Endothelial cell of umbilical vein (primary cell): ENCODE data around the gene PAX5.

Source experiments
- EZH2 ChIP-seq: IDR thresholded peaks from 2 replicates; pipeline ENCODE4 v1.6.1; 2012; ENCODE audit warnings: borderline replicate concordance, low read depth, mild to moderate bottlenecking, moderate library complexity, low read length, inconsistent platforms; ENCODE audit not compliant: severe bottlenecking
- FOS ChIP-seq: IDR thresholded peaks from 2 replicates; pipeline ENCODE4 v1.6.1; 2011; ENCODE audit warnings: mild to moderate bottlenecking, low read length, moderate library complexity, borderline replicate concordance; ENCODE audit not compliant: insufficient read depth
- GATA2 ChIP-seq: IDR thresholded peaks from 2 replicates; pipeline ENCODE4 v1.7.0; 2011; ENCODE audit warnings: low read depth, mild to moderate bottlenecking, moderate library complexity, mixed read lengths, low read length; ENCODE audit not compliant: insufficient read length, insufficient read depth
- JUN ChIP-seq: IDR thresholded peaks from 2 replicates; pipeline ENCODE4 v1.6.1; 2011; ENCODE audit warnings: borderline replicate concordance, low read depth; ENCODE audit not compliant: insufficient read length, insufficient read depth
- MAX ChIP-seq: IDR thresholded peaks from 2 replicates; pipeline ENCODE4 v1.6.1; 2011; ENCODE audit not compliant: insufficient read depth, insufficient read length
- MYC ChIP-seq: IDR thresholded peaks from one replicate; pipeline ENCODE4 v1.6.1; 2011; ENCODE audit warnings: mild to moderate bottlenecking, low read depth, low read length
- POLR2A ChIP-seq: IDR thresholded peaks from 2 replicates; pipeline ENCODE4 v1.6.1; 2012; ENCODE audit warnings: low read depth, mild to moderate bottlenecking, control low read depth, low read length
- POLR2AphosphoS5 ChIP-seq: IDR thresholded peaks from 2 replicates; pipeline ENCODE4 v1.6.1; 2012; ENCODE audit warnings: low read depth, mild to moderate bottlenecking, control low read depth, low read length, moderate library complexity; ENCODE audit not compliant: insufficient read depth
- TF ChIP-seq, protein P1 (sequence below), 2 donors: IDR thresholded peaks; 1 replicate in 1 of 2; 2 replicates in 1 of 2; pipeline ENCODE4 v1.5.1; 2011; ENCODE audit warnings: low read length in 2 of 2, mild to moderate bottlenecking in 2 of 2, moderate library complexity in 2 of 2, control low read depth in 1 of 2, inconsistent platforms in 1 of 2, low read depth in 1 of 2; ENCODE audit not compliant: insufficient read depth in 1 of 2; ENCODE audit errors: extremely low read depth in 1 of 2

GRCh38 chr9:36893184-36893583, 140.9 kb downstream of the PAX5 start:
- TF ChIP-seq, protein P1, sequence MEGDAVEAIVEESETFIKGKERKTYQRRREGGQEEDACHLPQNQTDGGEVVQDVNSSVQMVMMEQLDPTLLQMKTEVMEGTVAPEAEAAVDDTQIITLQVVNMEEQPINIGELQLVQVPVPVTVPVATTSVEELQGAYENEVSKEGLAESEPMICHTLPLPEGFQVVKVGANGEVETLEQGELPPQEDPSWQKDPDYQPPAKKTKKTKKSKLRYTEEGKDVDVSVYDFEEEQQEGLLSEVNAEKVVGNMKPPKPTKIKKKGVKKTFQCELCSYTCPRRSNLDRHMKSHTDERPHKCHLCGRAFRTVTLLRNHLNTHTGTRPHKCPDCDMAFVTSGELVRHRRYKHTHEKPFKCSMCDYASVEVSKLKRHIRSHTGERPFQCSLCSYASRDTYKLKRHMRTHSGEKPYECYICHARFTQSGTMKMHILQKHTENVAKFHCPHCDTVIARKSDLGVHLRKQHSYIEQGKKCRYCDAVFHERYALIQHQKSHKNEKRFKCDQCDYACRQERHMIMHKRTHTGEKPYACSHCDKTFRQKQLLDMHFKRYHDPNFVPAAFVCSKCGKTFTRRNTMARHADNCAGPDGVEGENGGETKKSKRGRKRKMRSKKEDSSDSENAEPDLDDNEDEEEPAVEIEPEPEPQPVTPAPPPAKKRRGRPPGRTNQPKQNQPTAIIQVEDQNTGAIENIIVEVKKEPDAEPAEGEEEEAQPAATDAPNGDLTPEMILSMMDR (IDR thresholded peaks at IDR 0.05; ENCODE audit: extremely low read depth in 1 of 2, insufficient read depth in 1 of 2, low read depth in 1 of 2, low read length in 2 of 2) = no peak
- TF ChIP-seq EZH2 (no peak), MYC (no peak), FOS (no peak), POLR2A (no peak), JUN (no peak), POLR2AphosphoS5 (no peak), GATA2 (no peak), MAX (no peak)
